Measurements from ENCODE around the gene TLR2.
"Not testable (repeated sequence)": the region's sequence is repeated elsewhere in the genome, so short reads cannot be mapped to it uniquely, and the experiment has no call there.

Gene TLR2

DNA sequence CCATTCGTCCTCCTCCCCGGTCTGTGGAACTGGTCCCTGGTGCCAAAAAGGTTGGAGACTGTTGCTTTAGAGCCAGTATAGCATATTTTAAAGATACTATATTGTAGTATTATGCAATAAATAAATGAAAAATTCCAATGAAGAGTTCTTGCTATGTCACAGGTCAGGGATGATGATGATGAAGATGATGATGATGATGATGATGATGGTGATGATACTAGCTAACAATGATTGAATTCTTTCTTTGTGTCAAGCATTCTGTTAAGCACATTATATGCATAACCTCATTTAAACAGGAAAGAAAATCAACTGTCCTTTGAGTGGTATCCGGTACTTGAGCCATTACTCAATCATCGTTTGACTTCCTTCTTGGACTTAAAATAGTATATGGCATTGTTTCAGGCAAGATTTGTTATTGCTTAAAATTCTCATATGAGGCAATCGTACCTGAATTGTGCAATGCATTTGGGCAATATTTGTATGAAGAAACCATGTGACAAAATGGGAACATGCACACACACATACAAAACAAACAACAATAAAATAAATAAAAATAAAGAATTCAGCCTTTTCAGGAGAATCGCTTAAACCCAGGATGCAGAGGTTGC, 22.8 kb upstream of the TLR2 start:
- no peak for DNase-seq

DNA sequence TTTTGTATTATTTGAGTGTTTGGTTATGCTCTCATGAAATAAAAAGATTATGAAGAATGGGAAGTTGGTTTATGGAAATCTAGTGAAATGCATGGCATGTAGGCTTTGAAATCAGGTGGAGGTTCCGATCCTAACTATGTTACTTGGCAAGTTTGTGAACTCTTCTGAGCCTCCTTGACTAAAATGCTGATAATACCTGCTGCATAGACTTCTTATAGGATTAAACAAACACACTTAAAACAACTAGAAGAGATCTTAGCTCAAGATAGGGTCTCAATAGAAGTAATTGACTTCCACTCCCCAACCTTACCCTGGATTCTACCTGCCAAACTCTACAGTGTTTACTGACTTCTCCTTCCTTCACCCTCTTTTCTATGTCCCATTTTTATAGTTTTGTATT, 22.2 kb upstream of the TLR2 start:
- DNase-seq = no peak

DNA sequence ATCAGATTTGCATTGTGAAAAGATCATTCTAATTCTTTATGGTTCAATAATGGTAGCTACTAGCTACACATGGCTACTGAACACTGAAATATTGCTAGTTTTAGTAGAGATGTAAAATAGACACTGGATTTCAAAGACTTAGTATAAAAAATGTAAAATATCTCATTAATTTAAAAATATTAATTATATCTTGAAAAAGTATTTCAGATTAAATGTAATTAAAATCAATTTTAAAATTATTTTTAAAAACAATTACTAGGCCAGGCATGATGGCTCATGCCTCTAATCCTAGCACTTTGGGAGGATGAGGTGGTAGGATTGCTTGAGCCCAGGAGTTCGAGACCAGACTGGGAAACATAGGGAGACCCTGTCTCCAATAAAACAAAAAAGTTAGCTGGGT, 20.4 kb upstream of the TLR2 start:
- DNase-seq = no peak

DNA sequence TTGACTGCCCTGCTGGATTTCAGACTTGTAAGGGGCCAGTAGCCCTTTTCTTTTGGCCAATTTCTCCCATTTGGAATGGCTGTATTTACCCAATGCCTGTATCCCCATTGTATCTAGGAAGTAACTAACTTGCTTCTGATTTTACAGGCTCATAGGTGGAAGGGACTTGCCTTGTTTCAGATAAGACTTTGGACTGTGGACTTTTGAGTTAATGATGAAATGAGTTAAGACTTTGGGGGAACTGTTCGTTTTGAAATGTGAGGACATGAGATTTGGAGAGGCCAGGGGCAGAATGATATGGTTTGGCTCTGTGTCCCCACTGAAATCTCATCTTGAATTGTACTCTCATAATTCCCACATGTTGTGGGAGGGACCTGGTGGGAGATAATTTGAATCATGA, 17.6 kb upstream of the TLR2 start:
- not testable (repeated sequence) for DNase-seq

DNA sequence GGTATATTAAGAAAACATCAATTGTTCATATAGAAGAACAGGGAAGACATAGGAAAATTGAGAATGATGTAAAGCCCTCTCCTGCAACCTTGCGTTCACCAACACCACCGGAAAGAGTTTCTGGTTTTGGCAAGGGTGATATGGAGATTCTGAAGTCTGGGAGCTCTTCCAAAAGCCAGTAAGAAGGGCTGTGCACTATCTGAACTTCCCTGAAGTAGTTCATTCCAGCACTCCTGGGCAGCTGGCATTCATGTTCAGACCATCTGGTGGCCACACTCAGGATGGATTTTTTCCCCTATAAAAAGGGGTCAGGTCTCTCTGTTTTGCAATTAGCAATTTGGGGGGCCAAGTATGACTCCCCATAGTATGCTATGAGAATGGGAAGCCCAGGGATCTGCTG, 15.4 kb upstream of the TLR2 start:
- no peak for DNase-seq

DNA sequence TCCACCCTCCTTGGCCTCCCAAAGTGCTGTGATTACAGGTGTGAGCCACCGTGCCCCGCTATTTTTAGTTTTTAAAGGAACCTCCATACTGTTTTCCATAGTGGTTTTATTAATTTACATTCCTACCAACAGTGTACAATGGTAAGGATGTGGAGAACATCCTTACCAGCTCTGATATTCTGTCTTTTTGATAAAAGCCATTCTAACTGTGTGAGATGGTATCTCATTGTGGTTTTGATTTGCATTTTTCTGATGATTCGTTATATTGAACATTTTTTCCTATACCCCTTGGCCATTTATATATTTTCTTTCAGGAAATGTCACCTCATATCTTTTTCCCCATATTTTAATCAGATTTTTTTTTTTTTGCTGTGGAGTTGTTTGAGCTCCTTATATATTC, 14.2 kb upstream of the TLR2 start:
- DNase-seq = no peak

DNA sequence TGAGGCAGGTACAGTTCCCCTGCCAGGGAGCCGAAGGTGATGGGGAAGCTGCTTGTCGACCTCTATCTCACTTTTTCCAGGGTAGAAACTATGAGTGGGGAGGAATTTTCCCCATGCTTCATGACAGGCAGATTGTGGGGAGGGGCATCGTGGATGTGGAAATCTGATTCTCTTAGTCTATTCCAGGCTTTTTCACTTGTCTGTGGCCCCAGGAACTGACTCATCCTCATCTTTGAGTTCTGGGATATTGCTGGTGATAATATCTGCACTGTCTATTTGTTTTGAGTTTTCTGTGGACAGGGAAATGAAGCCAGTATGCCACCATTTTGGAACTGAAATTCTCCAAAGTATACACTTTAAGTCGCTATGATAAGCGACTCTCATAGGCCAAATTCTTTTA, 7.6 kb upstream of the TLR2 start:
- no peak for DNase-seq

DNA sequence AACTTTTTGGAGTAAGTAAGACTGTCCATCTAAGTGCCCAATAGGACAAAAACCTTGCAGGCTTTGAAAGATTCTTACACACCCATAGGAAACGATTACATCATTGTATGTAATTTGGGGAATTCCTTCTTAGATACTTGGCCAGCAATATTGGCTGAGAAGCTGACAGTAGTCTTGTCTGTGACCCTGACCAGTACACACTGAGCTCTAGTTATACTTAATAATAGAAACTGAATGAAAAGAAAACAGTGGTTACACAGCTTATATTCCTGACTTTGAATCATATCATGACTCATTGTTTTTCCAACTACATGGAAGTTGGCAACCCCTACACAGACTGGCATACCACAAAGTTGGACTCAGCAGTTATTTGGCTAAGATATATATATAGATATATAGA, 7.1 kb upstream of the TLR2 start:
- no peak for DNase-seq

DNA sequence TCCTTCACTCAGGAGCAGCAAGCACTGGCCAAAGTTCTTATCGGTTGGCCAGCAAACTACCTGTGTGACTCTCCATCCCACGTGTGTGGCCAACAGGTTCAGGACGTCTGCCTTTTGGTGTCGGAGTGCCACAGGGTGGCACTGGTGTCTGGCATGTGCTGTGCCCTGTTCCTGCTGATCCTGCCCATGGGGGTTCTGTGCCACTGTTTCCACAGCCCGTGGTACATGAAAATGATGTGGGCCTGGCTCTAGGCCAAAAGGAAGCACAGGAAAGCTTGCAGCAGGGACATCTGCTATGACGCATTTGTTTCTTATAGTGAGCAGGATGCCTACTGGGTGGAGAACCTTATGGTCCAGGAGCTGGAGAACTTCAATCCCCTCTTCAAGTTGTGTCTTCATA, 4.6 kb upstream of the TLR2 start:
- no peak for DNase-seq

DNA sequence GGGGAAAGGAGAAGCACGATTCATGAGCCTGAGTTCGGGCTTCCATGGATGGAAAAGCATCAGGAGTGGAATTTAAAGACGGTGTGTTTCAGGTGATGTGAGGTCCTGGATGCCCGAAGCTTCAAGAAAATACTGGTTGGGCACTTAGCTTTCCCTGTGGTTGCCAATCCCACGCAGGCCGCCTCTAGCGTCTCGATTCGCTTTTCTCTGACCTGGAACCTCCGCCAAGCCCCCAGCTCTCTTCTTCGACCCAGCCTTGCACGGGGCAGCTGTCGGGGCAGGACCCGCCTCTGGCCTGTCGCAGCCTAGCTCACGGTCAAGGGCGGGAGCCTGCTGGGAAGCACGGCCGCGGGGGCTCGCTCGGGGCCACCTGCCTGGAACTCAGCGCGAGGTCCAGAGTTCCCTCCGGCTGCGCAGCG, 308 bp upstream of the TLR2 start:
- DNase-seq = no peak

DNA sequence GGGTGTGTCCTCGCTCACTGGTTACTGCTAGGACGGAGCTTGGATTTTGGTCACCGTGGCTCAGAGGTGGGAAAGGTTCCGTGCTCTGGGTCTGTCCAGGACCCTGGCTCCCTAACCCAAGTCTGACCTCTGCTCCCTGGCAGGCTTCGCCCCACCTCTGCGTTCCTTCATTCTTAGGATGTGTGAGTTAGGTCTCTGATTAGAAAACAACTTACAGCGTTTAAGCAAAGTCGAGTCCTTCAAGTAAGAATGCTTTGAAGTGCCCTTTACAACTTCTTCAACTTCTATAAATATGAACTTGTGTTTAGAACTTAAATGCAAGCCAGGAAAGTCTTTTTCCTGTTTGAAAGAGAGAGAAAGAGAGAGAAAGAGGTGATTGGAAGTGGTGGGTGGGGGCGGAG, 891 bp downstream of the TLR2 start:
- DNase-seq = no peak

DNA sequence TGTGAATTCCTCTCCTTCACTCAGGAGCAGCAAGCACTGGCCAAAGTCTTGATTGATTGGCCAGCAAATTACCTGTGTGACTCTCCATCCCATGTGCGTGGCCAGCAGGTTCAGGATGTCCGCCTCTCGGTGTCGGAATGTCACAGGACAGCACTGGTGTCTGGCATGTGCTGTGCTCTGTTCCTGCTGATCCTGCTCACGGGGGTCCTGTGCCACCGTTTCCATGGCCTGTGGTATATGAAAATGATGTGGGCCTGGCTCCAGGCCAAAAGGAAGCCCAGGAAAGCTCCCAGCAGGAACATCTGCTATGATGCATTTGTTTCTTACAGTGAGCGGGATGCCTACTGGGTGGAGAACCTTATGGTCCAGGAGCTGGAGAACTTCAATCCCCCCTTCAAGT, 20.4 kb downstream of the TLR2 start:
- no peak for DNase-seq

DNA sequence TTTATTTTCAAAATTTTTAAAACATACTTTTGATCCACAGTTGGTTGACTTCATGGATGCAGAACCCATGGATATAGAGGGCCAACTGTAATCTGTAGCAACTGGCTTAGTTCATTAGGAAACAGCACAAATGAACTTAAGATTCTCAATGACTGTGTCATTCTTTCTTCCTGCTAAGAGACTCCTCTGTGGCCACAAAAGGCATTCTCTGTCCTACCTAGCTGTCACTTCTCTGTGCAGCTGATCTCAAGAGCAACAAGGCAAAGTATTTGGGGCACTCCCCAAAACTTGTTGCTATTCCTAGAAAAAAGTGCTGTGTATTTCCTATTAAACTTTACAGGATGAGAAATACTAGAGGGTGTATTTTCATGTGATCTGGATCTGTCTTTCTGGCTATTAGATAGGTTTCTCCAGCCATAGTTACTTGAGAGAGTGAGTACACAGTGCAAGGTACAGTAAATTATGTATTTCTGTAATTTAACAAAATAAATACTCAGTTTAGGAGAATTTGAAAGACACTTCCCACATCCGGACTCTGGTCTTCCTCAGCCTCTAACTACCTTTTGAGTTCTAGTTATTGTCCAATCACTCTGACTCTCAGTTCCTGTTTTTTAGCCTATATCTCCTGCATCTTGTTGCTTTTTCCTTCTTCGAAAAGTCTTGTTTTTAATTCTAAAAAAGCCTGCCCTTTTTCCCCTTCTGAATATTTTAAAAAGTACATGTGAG, 21.8 kb downstream of the TLR2 start:
- DNase-seq = no peak

DNA sequence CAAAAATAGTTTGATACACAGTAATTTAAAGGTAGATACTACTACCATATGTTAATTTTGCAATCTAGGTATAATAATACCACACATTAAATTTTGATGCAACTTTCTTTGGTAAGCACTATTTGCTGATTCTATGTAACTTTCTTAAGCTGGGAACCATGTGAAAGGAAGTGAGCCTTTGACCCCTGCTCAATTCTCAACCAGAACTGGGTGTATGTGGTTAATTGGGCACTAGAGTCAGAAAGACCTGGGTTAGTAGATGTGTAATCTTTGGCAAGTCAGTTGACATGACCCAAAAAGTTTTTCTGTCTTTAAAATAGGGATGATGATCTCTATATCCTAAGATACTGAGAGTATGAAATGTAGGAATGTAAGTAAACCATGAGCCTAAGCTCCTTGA, 22.4 kb downstream of the TLR2 start:
- DNase-seq = no peak

DNA sequence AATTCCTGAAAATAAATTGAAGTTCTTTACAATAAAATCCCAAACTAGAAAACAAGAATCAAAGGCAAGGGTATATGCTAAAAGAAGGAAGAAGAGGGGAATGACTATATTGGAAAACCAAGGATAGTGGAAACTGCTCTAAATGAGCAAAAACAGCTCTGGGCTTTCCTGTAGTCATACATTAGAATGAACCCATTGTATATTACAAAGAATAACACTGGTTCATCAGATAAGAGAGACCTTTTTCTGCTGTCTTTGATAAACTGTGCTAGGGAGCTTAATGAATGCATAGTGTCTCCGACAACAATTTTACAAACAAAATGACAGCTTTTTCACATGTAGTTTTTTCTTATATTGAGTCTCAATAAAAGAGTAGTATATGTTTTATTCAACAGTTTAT, 26.6 kb downstream of the TLR2 start:
- no peak for DNase-seq

DNA sequence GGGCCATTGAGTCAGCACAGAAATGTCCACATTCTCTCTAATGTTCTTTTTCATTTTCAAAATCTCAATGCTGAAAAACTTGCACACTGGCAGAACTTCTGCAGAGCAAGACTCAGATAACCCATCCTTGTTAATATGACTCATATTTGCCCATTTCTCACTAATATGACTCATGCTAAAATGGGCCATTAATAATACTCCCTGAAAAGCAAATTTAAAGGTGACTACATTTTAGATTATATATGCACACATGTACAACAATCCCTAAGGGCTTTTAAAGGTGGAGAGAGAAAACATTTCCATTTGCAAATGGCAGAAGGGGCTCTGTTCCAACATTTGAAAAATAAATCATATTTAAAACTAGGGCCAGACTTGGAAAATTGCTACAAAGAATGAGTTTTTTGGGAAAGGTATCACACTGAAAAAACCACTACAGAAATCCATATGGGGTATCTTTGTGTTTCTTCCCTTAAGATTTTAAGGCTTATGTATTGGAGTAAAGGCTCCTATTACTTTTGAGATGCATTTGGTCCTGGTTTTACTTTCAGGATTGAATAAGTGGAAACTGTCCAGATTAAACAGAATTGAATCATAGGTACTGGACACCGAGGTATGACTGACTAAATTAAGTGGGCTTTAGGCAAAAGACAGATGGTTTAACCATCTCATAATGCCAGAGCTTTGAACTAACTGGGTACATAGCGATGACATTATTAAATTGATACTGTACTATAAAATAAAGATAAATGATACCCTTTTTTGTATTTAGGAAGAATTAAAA, 30.0 kb downstream of the TLR2 start:
- DNase-seq = no peak

DNA sequence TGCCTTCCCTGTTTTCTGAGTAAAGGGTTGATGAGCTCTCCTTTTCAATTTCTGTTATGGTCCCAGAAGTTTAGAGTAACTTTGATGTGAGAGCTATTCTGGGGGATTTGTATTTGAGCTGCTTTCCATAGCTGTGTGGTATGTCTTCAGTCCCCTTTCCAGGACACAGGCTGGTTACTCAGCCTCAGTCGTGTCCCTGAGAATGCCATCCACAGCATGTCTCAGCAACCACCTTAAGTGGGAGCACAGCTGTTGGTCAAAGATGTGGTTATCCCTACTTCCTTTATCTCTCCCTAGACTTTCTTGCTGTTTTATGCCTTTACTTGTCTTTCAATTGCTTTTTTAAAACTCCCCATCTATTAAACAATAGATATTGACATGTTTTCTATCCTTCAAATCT, 38.0 kb downstream of the TLR2 start:
- DNase-seq = no peak

DNA sequence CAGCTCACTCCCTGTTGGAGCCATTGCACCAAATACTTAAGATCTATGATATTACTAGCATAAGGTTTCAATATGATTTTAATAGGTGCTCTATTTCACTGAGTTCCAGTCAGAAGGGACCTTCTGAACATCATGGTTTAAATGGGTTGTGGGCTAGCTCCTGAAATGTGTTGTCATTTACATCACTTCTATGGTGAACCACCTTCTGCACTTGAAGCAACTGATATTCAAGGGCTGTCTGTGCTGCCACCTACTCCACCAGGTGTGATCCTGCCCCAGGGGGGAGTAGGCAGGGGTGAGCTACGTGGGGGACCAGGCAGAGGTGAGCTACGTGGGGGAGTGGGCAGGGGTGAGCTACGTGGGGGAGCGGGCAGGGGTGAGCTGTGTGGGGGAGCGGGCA, 40.5 kb downstream of the TLR2 start:
- no peak for DNase-seq

DNA sequence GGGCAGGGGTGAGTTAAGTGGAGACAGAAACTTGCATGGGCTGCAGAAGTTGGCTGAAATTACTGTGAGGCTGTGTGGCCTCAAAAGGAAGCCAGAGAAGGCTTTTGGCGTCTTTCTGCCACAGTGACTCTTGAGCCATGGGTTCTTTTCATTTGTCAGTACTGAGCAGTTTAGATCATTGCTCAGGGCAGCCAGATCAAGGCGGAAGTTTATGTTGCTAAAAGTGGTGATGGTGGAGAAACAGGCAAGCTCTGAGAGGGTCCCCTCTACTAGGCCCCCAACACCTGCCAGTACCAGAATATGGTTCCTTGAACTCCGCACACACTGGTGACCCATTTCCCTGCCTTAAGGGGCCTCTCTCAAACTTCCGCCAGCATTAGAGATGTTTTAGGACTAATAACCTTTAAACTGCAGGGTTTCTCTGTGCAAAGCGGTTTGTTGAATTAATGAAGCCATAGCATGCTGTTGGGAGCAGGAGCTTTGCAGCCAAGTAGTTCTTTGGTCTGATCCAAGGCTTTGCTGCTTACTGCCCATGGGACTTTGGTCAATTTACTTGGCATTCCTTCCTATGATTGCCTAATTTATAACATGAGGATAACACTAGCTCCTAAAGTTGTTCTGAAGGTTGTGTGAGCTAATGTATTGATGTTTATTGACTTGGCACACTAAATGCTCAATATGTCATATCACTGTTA, 41.2 kb downstream of the TLR2 start:
- no peak for DNase-seq

DNA sequence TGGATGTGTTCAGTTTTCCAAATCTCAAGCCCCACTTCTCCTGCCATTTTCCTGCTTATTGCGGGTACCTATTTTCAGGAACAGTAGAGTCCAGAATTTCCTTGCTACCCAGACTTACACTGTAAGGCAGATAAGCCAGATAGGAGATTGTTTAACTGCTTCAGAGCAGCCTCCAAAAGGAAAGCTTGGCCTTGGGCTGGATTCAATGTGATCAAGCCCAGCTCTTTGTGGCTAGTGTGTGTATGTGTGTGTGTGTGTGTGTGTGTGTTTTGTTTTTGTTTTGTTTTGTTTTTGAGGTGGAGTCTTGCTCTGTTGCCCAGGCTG, 41.7 kb downstream of the TLR2 start:
- DNase-seq = no peak

DNA sequence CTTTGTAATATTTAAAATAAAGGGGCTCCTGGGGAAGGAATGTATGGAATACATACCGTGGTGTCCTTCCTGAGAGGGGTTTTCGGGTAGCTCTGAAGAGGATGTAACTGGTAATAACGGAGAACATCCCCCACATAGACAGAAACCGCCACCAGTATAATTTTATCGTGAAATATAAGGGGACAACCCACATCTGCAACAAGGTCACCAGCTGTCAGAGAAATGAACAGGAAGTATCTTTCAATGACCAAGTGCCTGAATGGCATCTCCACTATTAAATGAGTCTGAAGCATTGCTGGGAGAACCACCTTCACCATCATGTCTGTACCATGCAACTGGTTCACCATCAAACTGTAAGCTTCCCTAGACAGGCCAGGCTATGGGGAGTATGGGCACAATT, 44.1 kb downstream of the TLR2 start:
- no peak for DNase-seq

DNA sequence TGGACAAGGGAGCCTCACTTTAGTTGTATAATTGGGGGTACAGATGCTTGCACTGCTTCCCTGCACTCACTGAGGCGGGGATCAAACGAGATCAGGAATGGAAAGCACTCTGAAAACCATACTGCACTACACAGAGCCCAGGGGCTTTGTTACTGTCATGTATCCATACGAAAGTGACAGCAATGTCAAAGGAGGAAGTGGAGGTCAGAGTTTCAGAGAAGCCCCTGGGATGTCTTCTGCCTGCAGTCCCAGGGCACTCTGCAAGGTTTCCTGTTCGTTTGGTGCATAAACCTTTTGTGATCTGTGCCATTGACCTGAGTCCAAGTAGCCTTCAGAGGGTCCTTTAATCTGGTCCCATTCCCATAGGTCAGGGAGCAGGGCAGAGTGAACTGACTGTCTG, 44.6 kb downstream of the TLR2 start:
- DNase-seq = no peak

DNA sequence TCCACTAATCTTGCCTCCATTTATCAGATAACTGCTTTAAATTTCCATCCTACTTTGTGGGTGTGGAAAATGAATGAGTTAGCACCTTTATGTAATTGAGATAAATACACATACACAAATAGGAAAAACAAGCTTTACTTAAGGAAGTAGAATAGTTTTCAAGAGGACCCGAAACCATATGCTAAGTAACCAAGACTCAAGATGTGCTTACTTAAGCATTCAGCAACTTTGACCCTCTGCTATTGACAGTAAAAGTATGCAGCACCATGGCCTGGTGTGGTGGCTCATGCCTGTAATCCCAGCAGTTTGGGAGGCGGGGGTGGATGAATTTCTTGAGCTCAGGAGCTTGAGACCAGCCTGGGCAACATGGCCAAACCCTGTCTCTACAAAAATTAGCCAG, 45.8 kb downstream of the TLR2 start:
- no peak for DNase-seq

DNA sequence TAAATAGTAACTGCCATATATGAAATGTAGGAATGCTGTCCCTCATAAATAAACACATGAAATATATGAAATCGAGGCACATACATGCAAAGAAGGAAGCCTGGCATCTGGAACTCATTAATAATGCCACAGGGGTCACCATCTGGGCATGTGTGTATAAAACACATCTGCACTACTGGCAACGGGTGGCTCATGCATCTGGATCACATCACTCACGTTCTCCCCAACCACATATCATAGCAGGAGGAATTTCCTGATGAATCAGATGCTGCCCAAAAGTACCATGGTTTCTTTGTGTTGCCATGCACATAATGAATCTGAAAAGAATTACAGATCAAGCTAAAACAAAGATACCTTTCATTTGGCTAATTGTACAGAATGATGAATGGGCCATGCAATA, 47.2 kb downstream of the TLR2 start:
- DNase-seq = no peak

Data from NCI-H2081 treated with DMSO at 0.1 percent for 48 hours (cell line).